Measurements from ENCODE around the gene MEX3A.

DNA sequence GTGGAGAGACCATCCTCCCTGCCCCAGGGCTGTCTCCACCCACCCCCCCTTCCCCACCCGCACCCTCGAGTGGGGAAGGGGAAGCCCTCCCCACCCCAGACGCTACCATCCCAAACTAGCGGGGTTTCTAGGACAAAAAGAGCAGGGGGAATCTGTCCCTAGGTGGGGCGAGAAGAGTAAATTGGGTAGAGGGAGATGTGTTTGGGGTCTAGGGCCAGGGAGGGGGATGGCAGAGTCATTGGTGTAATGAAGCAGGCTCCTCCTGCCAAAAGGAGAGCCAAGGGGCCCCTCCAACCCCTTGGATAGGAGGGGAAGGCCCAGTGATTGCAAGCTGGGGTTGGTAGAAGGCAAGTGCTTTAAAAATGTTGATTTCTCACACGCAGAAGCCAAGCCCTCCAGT, 10.0 kb downstream of the MEX3A start:
- TF ChIP-seq, protein P1, sequence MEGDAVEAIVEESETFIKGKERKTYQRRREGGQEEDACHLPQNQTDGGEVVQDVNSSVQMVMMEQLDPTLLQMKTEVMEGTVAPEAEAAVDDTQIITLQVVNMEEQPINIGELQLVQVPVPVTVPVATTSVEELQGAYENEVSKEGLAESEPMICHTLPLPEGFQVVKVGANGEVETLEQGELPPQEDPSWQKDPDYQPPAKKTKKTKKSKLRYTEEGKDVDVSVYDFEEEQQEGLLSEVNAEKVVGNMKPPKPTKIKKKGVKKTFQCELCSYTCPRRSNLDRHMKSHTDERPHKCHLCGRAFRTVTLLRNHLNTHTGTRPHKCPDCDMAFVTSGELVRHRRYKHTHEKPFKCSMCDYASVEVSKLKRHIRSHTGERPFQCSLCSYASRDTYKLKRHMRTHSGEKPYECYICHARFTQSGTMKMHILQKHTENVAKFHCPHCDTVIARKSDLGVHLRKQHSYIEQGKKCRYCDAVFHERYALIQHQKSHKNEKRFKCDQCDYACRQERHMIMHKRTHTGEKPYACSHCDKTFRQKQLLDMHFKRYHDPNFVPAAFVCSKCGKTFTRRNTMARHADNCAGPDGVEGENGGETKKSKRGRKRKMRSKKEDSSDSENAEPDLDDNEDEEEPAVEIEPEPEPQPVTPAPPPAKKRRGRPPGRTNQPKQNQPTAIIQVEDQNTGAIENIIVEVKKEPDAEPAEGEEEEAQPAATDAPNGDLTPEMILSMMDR (IDR thresholded peaks at IDR 0.05; ENCODE audit: low read depth, low read length, poor library complexity, severe bottlenecking), result no peak
- TF ChIP-seq EZH2phosphoT487 (IDR thresholded peaks at IDR 0.05; ENCODE audit: borderline replicate concordance, low read length), result no peak
